WTC11 (cell line): ENCODE results near the gene LAMTOR4.

Experiments
- ATF3 ChIP-seq: sonication (generic); formaldehyde crosslinking; conservative IDR thresholded peaks from 2 replicates; pipeline ENCODE4 v1.8.1; 2022; ENCODE audit warnings: mild to moderate bottlenecking, missing genetic modification reagents
- CTCF ChIP-seq: fragments of 200-600 bp; IDR thresholded peaks from 2 replicates; pipeline ENCODE4 v1.8.0; 2022; ENCODE audit warnings: antibody characterized with exemption
- GTF2I ChIP-seq: fragments of 250-450 bp; sonication (Bioruptor Pico); conservative IDR thresholded peaks from 2 replicates; pipeline ENCODE4 v1.4.0; 2021; ENCODE audit warnings: mild to moderate bottlenecking
- JUN ChIP-seq: sonication (generic); formaldehyde crosslinking; IDR thresholded peaks from 2 replicates; pipeline ENCODE4 v1.8.0; 2023; ENCODE audit warnings: mild to moderate bottlenecking, missing genetic modification reagents
- KAT7 ChIP-seq: sonication (generic); formaldehyde crosslinking; IDR thresholded peaks from 2 replicates; pipeline ENCODE4 v1.8.1; 2023; ENCODE audit warnings: missing genetic modification reagents, mild to moderate bottlenecking, borderline replicate concordance
- NR2C2 ChIP-seq: sonication (generic); formaldehyde crosslinking; IDR thresholded peaks from 2 replicates; pipeline ENCODE4 v1.8.0; 2022; ENCODE audit warnings: mild to moderate bottlenecking, missing genetic modification reagents
- TEAD4 ChIP-seq: sonication (generic); formaldehyde crosslinking; IDR thresholded peaks from 2 replicates; pipeline ENCODE4 v1.8.0; 2022; ENCODE audit warnings: mild to moderate bottlenecking, missing genetic modification reagents
- ZNF121 ChIP-seq: sonication (generic); formaldehyde crosslinking; IDR thresholded peaks from 2 replicates; pipeline ENCODE4 v1.8.0; 2023; ENCODE audit warnings: missing genetic modification reagents
- TF ChIP-seq, protein P1 (sequence below): sonication (generic); formaldehyde crosslinking; IDR thresholded peaks from 2 replicates; pipeline ENCODE4 v1.8.0; 2022; ENCODE audit warnings: mild to moderate bottlenecking, missing genetic modification reagents

DNA sequence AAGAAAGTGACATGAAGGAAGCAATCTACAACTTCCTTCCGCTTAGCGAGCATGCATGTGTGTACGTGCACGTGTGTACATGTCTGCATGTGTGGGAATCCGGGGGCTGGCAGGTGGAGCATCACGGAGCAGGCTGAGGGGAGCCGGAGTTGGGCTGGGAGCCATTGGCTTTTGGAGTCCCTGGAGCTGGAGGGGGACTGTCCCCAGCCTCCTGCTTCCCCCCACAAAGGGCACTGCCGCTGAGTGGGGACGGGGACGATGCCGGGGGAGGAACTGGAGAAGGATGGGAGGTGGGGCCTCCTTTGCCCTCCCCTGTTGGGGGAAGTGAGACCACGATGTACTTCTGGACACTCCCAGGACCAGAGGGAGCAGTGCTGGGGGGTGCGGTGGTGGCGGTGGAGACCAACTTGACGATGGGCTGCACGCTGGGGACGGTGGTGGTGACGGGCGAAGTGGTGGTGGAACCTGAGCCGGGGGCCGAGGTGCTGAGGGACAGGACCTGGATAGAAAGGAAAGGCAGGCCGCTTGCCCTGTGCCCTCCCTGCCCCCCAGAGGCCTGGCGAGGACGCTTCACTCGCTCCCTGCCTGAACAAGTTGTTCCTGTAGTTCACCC lies 41.5 kb upstream of the LAMTOR4 start:
- TF ChIP-seq ATF3 (CRISPR knock-in tag) (no peak), CTCF (no peak), KAT7 (CRISPR knock-in tag) (no peak), NR2C2 (no peak), GTF2I (CRISPR knock-in tag) (no peak), TEAD4 (no peak), JUN (CRISPR knock-in tag) (no peak), ZNF121 (CRISPR knock-in tag) (no peak)
- TF ChIP-seq, protein P1, sequence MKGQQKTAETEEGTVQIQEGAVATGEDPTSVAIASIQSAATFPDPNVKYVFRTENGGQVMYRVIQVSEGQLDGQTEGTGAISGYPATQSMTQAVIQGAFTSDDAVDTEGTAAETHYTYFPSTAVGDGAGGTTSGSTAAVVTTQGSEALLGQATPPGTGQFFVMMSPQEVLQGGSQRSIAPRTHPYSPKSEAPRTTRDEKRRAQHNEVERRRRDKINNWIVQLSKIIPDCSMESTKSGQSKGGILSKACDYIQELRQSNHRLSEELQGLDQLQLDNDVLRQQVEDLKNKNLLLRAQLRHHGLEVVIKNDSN (CRISPR knock-in tag) = no peak
